GM23338 (cell line): ENCODE data around the gene MLST8. TPM values are rescaled to one million over a fixed set of nuclear protein-coding genes. Genes with fewer than 3 reads are reported as not detected.

Source experiments
- CREB1 ChIP-seq: fragments of 250-450 bp; sonication (Bioruptor Pico); IDR thresholded peaks from 2 replicates; pipeline ENCODE4 v1.5.0; 2020; ENCODE audit warnings: low read depth, mild to moderate bottlenecking, moderate library complexity
- NANOG ChIP-seq: IDR thresholded peaks from 2 replicates; pipeline ENCODE4 v1.6.1; 2016; ENCODE audit warnings: antibody characterized with exemption, borderline replicate concordance
- POLR2AphosphoS5 ChIP-seq: IDR thresholded peaks from 2 replicates; pipeline ENCODE4 v1.6.1; 2016; ENCODE audit warnings: antibody characterized with exemption, low read depth
- polyA plus RNA-seq: library from polyadenylated mRNA; unstranded; fragments of >200 nt; fragmentation: Nextera tagmentation; extraction: Ambion mirVana; gene quantifications from 2 replicates; pipeline ENCODE4 v1.2.1, GENCODE V29; 2016
- total RNA-seq: library from RNA; depleted of rRNA; stranded (reverse); fragments of >200 nt; shearing (Covaris generic); gene quantifications from 2 replicates; pipeline ENCODE4 v1.2.3, GENCODE V29; 2014
- TF ChIP-seq, protein P1 (sequence below): fragments of 250-450 bp; sonication (Bioruptor Pico); IDR thresholded peaks from 2 replicates; pipeline ENCODE4 v1.5.0; 2020; ENCODE audit warnings: mild to moderate bottlenecking, moderate library complexity
- TF ChIP-seq, protein P2 (sequence below), 2 experiments: fragments of 200-600 bp in 1 of 2; sonication (generic) in 1 of 2; conservative IDR thresholded peaks; 2 replicates each; pipeline versions ENCODE4 v1.5.1 to v1.6.1; 2016 to 2017; ENCODE audit warnings: antibody characterized with exemption in 2 of 2, low read depth in 2 of 2, mild to moderate bottlenecking in 2 of 2, moderate library complexity in 1 of 2
- TF ChIP-seq, protein P3 (sequence below): IDR thresholded peaks from 2 replicates; pipeline ENCODE4 v1.6.1; 2016; ENCODE audit warnings: antibody characterized with exemption

The MLST8 gene
- total and polyA plus RNA-seq, 2 experiments from 2014 or later, result 58.8 to 138 TPM

DNA sequence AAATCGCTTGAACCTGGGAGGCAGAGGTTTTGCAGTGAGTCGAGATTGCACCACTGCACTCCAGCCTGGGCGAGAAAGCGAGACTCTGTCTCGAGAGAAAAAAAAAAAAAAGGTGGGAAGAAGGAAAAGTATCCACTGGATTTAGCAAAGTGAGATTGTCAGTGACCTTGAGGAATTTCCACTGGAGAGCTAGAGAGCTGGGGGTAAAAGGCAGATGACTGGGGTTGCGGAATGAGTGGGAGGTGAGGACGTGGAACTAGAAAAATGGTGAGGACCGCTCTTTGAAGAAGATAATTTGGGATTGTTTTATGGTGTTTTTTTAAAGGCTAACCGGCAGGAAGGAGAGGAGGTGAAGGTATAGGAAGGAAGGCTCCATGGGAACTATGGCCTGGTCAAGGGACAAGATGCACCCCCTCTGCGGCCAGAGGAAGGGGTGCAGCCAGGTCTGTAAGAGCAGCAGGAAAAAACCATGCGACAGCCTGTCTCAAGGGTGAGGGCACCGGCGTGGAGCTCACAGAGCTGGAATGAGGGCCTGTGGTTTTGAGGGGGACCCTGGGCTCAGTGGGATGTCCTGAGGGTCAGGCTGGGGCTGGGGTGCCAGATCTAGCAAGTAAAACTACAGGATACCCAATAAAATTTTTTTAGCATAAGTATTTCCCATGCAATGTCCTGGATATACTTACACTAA is 694 bp upstream of the MLST8 start (continued):
- TF ChIP-seq, protein P1, sequence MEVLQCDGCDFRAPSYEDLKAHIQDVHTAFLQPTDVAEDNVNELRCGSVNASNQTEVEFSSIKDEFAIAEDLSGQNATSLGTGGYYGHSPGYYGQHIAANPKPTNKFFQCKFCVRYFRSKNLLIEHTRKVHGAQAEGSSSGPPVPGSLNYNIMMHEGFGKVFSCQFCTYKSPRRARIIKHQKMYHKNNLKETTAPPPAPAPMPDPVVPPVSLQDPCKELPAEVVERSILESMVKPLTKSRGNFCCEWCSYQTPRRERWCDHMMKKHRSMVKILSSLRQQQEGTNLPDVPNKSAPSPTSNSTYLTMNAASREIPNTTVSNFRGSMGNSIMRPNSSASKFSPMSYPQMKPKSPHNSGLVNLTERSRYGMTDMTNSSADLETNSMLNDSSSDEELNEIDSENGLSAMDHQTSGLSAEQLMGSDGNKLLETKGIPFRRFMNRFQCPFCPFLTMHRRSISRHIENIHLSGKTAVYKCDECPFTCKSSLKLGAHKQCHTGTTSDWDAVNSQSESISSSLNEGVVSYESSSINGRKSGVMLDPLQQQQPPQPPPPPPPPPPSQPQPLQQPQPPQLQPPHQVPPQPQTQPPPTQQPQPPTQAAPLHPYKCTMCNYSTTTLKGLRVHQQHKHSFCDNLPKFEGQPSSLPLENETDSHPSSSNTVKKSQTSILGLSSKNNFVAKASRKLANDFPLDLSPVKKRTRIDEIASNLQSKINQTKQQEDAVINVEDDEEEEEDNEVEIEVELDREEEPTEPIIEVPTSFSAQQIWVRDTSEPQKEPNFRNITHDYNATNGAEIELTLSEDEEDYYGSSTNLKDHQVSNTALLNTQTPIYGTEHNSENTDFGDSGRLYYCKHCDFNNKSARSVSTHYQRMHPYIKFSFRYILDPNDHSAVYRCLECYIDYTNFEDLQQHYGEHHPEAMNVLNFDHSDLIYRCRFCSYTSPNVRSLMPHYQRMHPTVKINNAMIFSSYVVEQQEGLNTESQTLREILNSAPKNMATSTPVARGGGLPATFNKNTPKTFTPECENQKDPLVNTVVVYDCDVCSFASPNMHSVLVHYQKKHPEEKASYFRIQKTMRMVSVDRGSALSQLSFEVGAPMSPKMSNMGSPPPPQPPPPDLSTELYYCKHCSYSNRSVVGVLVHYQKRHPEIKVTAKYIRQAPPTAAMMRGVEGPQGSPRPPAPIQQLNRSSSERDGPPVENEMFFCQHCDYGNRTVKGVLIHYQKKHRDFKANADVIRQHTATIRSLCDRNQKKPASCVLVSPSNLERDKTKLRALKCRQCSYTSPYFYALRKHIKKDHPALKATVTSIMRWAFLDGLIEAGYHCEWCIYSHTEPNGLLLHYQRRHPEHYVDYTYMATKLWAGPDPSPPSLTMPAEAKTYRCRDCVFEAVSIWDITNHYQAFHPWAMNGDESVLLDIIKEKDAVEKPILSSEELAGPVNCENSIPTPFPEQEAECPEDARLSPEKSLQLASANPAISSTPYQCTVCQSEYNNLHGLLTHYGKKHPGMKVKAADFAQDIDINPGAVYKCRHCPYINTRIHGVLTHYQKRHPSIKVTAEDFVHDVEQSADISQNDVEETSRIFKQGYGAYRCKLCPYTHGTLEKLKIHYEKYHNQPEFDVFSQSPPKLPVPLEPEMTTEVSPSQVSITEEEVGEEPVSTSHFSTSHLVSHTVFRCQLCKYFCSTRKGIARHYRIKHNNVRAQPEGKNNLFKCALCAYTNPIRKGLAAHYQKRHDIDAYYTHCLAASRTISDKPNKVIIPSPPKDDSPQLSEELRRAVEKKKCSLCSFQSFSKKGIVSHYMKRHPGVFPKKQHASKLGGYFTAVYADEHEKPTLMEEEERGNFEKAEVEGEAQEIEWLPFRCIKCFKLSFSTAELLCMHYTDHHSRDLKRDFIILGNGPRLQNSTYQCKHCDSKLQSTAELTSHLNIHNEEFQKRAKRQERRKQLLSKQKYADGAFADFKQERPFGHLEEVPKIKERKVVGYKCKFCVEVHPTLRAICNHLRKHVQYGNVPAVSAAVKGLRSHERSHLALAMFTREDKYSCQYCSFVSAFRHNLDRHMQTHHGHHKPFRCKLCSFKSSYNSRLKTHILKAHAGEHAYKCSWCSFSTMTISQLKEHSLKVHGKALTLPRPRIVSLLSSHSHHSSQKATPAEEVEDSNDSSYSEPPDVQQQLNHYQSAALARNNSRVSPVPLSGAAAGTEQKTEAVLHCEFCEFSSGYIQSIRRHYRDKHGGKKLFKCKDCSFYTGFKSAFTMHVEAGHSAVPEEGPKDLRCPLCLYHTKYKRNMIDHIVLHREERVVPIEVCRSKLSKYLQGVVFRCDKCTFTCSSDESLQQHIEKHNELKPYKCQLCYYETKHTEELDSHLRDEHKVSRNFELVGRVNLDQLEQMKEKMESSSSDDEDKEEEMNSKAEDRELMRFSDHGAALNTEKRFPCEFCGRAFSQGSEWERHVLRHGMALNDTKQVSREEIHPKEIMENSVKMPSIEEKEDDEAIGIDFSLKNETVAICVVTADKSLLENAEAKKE, result no peak
- TF ChIP-seq, protein P2, sequence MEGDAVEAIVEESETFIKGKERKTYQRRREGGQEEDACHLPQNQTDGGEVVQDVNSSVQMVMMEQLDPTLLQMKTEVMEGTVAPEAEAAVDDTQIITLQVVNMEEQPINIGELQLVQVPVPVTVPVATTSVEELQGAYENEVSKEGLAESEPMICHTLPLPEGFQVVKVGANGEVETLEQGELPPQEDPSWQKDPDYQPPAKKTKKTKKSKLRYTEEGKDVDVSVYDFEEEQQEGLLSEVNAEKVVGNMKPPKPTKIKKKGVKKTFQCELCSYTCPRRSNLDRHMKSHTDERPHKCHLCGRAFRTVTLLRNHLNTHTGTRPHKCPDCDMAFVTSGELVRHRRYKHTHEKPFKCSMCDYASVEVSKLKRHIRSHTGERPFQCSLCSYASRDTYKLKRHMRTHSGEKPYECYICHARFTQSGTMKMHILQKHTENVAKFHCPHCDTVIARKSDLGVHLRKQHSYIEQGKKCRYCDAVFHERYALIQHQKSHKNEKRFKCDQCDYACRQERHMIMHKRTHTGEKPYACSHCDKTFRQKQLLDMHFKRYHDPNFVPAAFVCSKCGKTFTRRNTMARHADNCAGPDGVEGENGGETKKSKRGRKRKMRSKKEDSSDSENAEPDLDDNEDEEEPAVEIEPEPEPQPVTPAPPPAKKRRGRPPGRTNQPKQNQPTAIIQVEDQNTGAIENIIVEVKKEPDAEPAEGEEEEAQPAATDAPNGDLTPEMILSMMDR (conservative IDR thresholded peaks at IDR 0.05; ENCODE audit: low read depth in 2 of 2), result no peak
- TF ChIP-seq CREB1 (CRISPR knock-in tag), result no peak
- TF ChIP-seq, protein P3, sequence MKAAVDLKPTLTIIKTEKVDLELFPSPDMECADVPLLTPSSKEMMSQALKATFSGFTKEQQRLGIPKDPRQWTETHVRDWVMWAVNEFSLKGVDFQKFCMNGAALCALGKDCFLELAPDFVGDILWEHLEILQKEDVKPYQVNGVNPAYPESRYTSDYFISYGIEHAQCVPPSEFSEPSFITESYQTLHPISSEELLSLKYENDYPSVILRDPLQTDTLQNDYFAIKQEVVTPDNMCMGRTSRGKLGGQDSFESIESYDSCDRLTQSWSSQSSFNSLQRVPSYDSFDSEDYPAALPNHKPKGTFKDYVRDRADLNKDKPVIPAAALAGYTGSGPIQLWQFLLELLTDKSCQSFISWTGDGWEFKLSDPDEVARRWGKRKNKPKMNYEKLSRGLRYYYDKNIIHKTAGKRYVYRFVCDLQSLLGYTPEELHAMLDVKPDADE, result no peak
- no peak for TF ChIP-seq POLR2AphosphoS5
- no peak for TF ChIP-seq NANOG
